Peyer's patch (tissue), 4 donors: ENCODE results near the gene RYR1. TPM values are rescaled to one million over a fixed set of nuclear protein-coding genes. Genes with fewer than 3 reads are reported as not detected.
"Not testable (repeated sequence)": the region's sequence is repeated elsewhere in the genome, so short reads cannot be mapped to it uniquely, and the experiment has no call there.

Experiments
- DNase-seq, 3 donors: peaks; one replicate each; pipeline ENCODE4 v3.0.0-alpha.2; 2017 to 2019
- H3K27ac ChIP-seq, 4 donors: fragments of 200-600 bp; sonication (generic); one replicate each; pipeline ENCODE4 v1.5.1; 2016 to 2019
- H3K27me3 ChIP-seq, 2 donors: fragments of 200-600 bp; sonication (generic); one replicate each; pipeline ENCODE4 v1.5.1; 2019
- H3K36me3 ChIP-seq, 3 donors: fragments of 200-600 bp; sonication (generic); one replicate each; pipeline ENCODE4 v1.5.1; 2016 to 2019
- H3K4me1 ChIP-seq, 4 donors: fragments of 200-600 bp; sonication (generic); one replicate each; pipeline ENCODE4 v1.5.1; 2016 to 2019
- H3K4me3 ChIP-seq, 4 donors: fragments of 200-600 bp; sonication (generic); 1 replicate in 3 of 4; 2 replicates in 1 of 4; pipeline ENCODE4 v1.5.1; 2016 to 2019; ENCODE audit warnings: mild to moderate bottlenecking in 1 of 4
- H3K9me3 ChIP-seq, 4 donors: fragments of 200-600 bp; sonication (generic); one replicate each; pipeline ENCODE4 v1.5.1; 2016 to 2019; ENCODE audit warnings: mild to moderate bottlenecking in 1 of 4
- POLR2A ChIP-seq, 2 donors: fragments of 450-650 bp; IDR thresholded peaks; one replicate each; pipeline ENCODE4 v1.5.1; 2017; ENCODE audit warnings: antibody characterized with exemption in 2 of 2, mild to moderate bottlenecking in 2 of 2, moderate library complexity in 2 of 2
- total RNA-seq, 4 donors: library from RNA; depleted of rRNA; stranded (reverse); fragments of >200 nt; gene quantifications; one replicate each; pipeline ENCODE4 v1.1.0, GENCODE V29; 2016
- TF ChIP-seq, protein P1 (sequence below), 6 experiments: fragments of 450-650 bp in 4 of 6; fragments of 200-600 bp in 2 of 6; sonication (generic) in 1 of 6; IDR thresholded peaks; one replicate each; pipeline ENCODE4 v1.5.1; 2017 to 2019; ENCODE audit warnings: antibody characterized with exemption in 6 of 6, mild to moderate bottlenecking in 3 of 6, moderate library complexity in 1 of 6

RYR1 gene
- total RNA-seq, 4 donors from 2014 or later, result 0.35 to 4.6 (median 3.4) TPM

DNA sequence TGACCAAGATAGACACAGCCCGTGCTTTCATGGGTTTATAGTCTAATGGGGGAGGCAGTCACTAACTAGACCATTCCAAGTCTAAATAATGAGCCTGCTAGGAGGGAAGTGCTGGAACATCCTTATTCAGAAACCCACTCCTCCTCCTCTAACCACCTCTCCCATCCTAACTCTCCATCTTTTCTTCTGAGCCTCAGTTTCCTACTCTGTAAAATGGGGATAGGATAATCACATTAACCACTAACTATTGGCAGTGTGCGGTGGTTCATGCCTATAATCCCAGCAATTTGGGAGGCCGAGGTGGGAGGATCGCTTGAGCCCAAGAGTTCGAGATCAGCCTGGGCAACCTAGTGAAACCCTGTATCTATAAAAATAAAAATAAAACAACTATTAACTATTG, 115.6 kb downstream of the RYR1 start:
- TF ChIP-seq, protein P1, sequence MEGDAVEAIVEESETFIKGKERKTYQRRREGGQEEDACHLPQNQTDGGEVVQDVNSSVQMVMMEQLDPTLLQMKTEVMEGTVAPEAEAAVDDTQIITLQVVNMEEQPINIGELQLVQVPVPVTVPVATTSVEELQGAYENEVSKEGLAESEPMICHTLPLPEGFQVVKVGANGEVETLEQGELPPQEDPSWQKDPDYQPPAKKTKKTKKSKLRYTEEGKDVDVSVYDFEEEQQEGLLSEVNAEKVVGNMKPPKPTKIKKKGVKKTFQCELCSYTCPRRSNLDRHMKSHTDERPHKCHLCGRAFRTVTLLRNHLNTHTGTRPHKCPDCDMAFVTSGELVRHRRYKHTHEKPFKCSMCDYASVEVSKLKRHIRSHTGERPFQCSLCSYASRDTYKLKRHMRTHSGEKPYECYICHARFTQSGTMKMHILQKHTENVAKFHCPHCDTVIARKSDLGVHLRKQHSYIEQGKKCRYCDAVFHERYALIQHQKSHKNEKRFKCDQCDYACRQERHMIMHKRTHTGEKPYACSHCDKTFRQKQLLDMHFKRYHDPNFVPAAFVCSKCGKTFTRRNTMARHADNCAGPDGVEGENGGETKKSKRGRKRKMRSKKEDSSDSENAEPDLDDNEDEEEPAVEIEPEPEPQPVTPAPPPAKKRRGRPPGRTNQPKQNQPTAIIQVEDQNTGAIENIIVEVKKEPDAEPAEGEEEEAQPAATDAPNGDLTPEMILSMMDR (IDR thresholded peaks at IDR 0.05), result no peak
- no peak for TF ChIP-seq POLR2A (IDR thresholded peaks at IDR 0.05)
- Histone ChIP-seq H3K4me3 (no peak overlapping the region), H3K27ac (no peak overlapping the region), H3K9me3 (no peaks in the 10 kb centered on the region), H3K4me1 (peaks cover 0 to 7% (median 1%) of the 10 kb centered on the region in 4 donors), H3K36me3 (no peaks in the 10 kb centered on the region), H3K27me3 (no peaks in the 10 kb centered on the region)
- no peak for DNase-seq

DNA sequence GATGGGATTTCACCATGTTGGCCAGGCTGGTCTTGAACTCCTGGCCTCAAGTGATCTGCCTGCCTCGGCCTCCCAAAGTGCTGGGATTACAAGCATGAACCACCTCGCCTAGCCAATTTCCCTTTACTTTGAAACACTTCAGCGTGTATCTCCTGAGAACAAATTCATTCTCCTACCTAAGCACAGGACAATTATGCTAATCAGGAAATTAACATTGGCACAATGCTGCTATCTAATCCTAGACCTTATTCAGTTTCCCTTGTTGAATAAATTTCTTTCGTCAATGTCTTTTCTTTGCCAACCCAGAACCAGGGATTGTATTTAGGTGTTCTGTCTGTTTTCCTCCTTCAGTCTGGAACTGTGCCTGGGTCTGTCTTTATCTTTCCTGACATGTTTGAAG, 116.5 kb downstream of the RYR1 start:
- Histone ChIP-seq H3K9me3 (no peaks in the 10 kb centered on the region), H3K27ac (no peak overlapping the region), H3K4me3 (no peak overlapping the region), H3K4me1 (peaks cover 0 to 2% (median 0%) of the 10 kb centered on the region in 4 donors), H3K36me3 (no peaks in the 10 kb centered on the region), H3K27me3 (no peaks in the 10 kb centered on the region)
- TF ChIP-seq POLR2A (IDR thresholded peaks at IDR 0.05), result no peak
- TF ChIP-seq, protein P1 (IDR thresholded peaks at IDR 0.05), result no peak
- no peak for DNase-seq

DNA sequence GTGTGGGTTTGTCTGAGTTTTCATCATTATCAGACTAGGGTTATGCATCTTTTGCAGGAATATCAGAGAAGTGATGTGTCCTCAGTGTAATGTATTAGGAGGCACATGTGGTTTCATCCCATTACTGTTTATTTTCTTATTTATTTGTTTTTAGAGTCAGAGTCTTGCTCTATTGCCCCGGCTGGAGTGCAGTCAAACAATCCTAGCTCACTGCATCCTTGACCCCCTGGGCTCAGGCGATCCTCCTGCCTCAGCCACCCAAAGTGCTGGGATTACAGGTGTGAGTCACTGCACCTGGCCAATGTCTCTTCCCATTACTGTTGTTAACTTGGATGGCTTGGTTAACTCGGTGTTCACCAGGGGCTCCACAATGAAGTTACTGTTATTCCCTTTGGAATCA, 116.9 kb downstream of the RYR1 start:
- no peak overlapping the region for H3K4me3 ChIP-seq
- H3K9me3 ChIP-seq, result no peaks in the 10 kb centered on the region
- no peaks in the 10 kb centered on the region for H3K36me3 ChIP-seq
- TF ChIP-seq, protein P1 (IDR thresholded peaks at IDR 0.05), result no peak
- no peak for TF ChIP-seq POLR2A (IDR thresholded peaks at IDR 0.05)
- no peak for DNase-seq
- no peaks in the 10 kb centered on the region for H3K27me3 ChIP-seq
- H3K4me1 ChIP-seq, result no peaks in the 10 kb centered on the region
- H3K27ac ChIP-seq, result no peak overlapping the region

DNA sequence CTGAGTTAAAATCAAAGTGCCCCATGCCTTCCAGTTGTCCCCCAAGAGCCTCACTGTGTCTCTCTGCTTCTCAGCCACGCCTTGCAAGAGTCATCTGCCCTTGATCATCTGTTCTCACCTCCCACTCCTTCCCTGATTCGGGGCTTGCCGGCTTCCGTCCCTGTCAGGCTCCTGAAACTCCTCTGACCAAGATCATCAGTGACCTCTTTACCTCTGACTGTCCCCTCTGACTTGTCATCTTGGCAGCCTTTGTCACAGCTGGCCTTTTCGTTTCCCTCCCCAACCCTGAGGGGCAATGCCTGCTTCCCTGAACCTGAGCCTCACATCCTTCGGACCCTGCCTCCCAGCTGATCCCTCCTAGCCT, 117.9 kb downstream of the RYR1 start:
- DNase-seq, result no peak
- no peak for TF ChIP-seq POLR2A (IDR thresholded peaks at IDR 0.05)
- TF ChIP-seq, protein P1 (IDR thresholded peaks at IDR 0.05), result no peak

DNA sequence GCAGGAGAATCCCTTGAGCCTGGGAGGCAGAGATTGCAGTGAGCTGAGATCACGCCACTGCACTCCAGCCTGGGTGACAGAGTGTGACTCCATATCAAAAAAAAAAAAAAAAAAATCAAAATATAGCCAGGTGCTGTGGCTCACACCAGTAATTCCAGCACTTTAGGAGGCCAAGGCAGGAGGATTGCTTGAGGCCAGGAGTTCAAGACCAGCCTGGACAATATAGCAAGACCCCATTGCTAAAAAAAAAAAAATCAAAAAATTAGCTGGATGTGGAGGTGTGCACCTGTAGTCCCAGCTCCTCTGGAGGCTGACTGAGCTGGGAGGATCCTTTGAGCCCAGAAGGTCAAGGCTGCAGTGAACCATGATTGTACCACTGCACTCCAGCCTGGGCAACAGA, 119.7 kb downstream of the RYR1 start:
- DNase-seq, result not testable (repeated sequence)

More for the DNA sequence above, 117.9 kb downstream of the RYR1 start:
- Histone ChIP-seq H3K4me1 (no peaks in the 10 kb centered on the region), H3K27ac (no peak overlapping the region), H3K36me3 (no peaks in the 10 kb centered on the region), H3K9me3 (no peaks in the 10 kb centered on the region), H3K27me3 (no peaks in the 10 kb centered on the region), H3K4me3 (no peak overlapping the region)

DNA sequence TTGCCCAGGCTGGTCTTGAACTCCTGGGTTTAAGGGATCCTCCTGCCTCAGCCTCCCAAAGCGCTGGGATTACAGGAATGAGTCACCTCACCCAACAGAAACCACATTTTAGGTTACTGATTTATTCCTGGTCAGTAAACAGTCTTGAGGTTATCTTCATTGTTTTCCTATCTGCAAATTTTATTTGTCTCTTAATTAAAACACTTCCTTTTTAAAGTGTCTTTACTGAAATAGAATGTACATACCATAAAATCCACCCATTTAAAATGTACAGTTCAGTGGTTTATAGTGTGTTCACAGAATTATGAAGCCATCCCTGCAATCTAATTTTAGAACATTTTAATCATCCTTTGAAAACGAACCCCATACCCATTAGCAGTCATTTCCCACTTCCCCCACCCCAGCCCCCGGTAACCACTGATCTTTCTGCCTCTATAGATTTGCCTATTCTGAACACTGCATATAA, 121.2 kb downstream of the RYR1 start:
- no peaks in the 10 kb centered on the region for H3K4me1 ChIP-seq
- H3K9me3 ChIP-seq, result no peaks in the 10 kb centered on the region
- no peaks in the 10 kb centered on the region for H3K36me3 ChIP-seq
- TF ChIP-seq, protein P1 (IDR thresholded peaks at IDR 0.05), result no peak
- TF ChIP-seq POLR2A (IDR thresholded peaks at IDR 0.05), result no peak
- no peak overlapping the region for H3K27ac ChIP-seq
- no peak overlapping the region for H3K4me3 ChIP-seq
- no peaks in the 10 kb centered on the region for H3K27me3 ChIP-seq
- DNase-seq, result no peak

More for the DNA sequence above, 119.7 kb downstream of the RYR1 start:
- H3K4me3 ChIP-seq, H3K9me3 ChIP-seq, H3K27me3 ChIP-seq, H3K4me1 ChIP-seq, H3K27ac ChIP-seq, H3K36me3 ChIP-seq: not testable (repeated sequence)
